GM12865 (cell line): ENCODE measurements around the gene REELD1.

Experiments
- DNase-seq: peaks from one replicate; pipeline ENCODE4 v3.0.0; 2010; ENCODE audit warnings: low read depth
- H3K4me3 ChIP-seq: 2 replicates; pipeline ENCODE4 v1.5.1; 2011; ENCODE audit warnings: mild to moderate bottlenecking, low read depth, low read length, control low read depth
- CTCF ChIP-seq: IDR thresholded peaks from 2 replicates; pipeline ENCODE4 v1.5.1; 2011; ENCODE audit warnings: low read length, control low read depth, low read depth, inconsistent platforms; ENCODE audit not compliant: insufficient read depth; ENCODE audit errors: missing control alignments

The REELD1 gene

GRCh38 chr4:146193628-146194027 is 20.7 kb upstream of the REELD1 start:
- no peak for TF ChIP-seq CTCF
- DNase-seq = no peak
- H3K4me3 ChIP-seq = no peak overlapping the region

GRCh38 chr4:146194212-146194611 is 20.1 kb upstream of the REELD1 start:
- no peak for TF ChIP-seq CTCF
- H3K4me3 ChIP-seq = no peak overlapping the region
- no peak for DNase-seq

- no peak overlapping the region for H3K4me3 ChIP-seq
- no peak for TF ChIP-seq CTCF
- no peak for DNase-seq
Observed at GRCh38 chr4:146202665-146203064, 11.7 kb upstream of the REELD1 start.

GRCh38 chr4:146207410-146207809 is 6.9 kb upstream of the REELD1 start:
- no peak overlapping the region for H3K4me3 ChIP-seq
- DNase-seq = no peak
- no peak for TF ChIP-seq CTCF

GRCh38 chr4:146210890-146211289 is 3.4 kb upstream of the REELD1 start:
- TF ChIP-seq CTCF = no peak
- no peak for DNase-seq
- no peak overlapping the region for H3K4me3 ChIP-seq

- H3K4me3 ChIP-seq = no peak overlapping the region
- no peak for DNase-seq
- TF ChIP-seq CTCF = no peak
Observed at GRCh38 chr4:146211440-146211839, 2.9 kb upstream of the REELD1 start.

- TF ChIP-seq CTCF = no peak
- no peak for DNase-seq
- no peak overlapping the region for H3K4me3 ChIP-seq
Observed at GRCh38 chr4:146212781-146213180, 1.6 kb upstream of the REELD1 start.
